ENCODE results near the gene ACAT1.
"Not testable (repeated sequence)": the region's sequence is repeated elsewhere in the genome, so short reads cannot be mapped to it uniquely, and the experiment has no call there.

GRCh38 chr11:108162878-108163277 is 41.5 kb downstream of the ACAT1 start:
- TF ChIP-seq CTCF (IDR thresholded peaks at IDR 0.05); POLR2AphosphoS5 (IDR thresholded peaks at IDR 0.05; ENCODE audit: low read depth, low read length); TCF7L2 (IDR thresholded peaks at IDR 0.05; ENCODE audit: low read depth, low read length); REST (IDR thresholded peaks at IDR 0.05; ENCODE audit: insufficient read depth in 1 of 2, low read depth in 2 of 2, low read length in 1 of 2); SIN3A (IDR thresholded peaks at IDR 0.05; ENCODE audit: borderline replicate concordance, insufficient read depth, low read depth, low read length): not testable (repeated sequence)

All from Panc1 (cell line).